Skin epidermis (tissue), 12 donors: ENCODE measurements around the gene DENND6A.

Source experiments
- H3K27ac ChIP-seq, 21 experiments: fragments of 200-600 bp; sonication (generic) in 11 of 21; one replicate each; pipeline ENCODE4 v1.5.0; 2020; ENCODE audit warnings: mild to moderate bottlenecking in 3 of 21, inconsistent platforms in 2 of 21, moderate library complexity in 2 of 21
- H3K4me3 ChIP-seq, 7 experiments: fragments of 200-600 bp; sonication (generic) in 2 of 7; one replicate each; pipeline ENCODE4 v1.5.0; 2020; ENCODE audit warnings: inconsistent platforms in 2 of 7, mild to moderate bottlenecking in 2 of 7, moderate library complexity in 1 of 7

DENND6A gene

GRCh38 chr3:57700737-57701136, 7.9 kb upstream of the DENND6A start:
- no peak overlapping the region for H3K27ac ChIP-seq
- H3K4me3 ChIP-seq = no peak overlapping the region

GRCh38 chr3:57699591-57699990, 6.7 kb upstream of the DENND6A start:
- Histone ChIP-seq H3K4me3 (no peak overlapping the region), H3K27ac (no peak overlapping the region)

- Histone ChIP-seq H3K27ac (no peak overlapping the region), H3K4me3 (no peak overlapping the region)
These were observed 4.0 kb upstream of the DENND6A start for GRCh38 chr3:57696801-57697321.

- no peak overlapping the region for H3K27ac ChIP-seq
These were observed 1.3 kb upstream of the DENND6A start for GRCh38 chr3:57694146-57694545.

GRCh38 chr3:57692133-57692395, 813 bp downstream of the DENND6A start:
- Histone ChIP-seq H3K27ac (peak overlapping the region in 20 of 21 experiments; percentile 53 to 99 (median 96)), H3K4me3 (peak overlapping the region; percentile 67 to 99 (median 85))

More at GRCh38 chr3:57694146-57694545, 1.3 kb upstream of the DENND6A start:
- H3K4me3 ChIP-seq = no peak overlapping the region

GRCh38 chr3:57691411-57692132, 1.3 kb downstream of the DENND6A start:
- peak overlapping the region in 20 of 21 experiments; percentile 53 to 99 (median 96) for H3K27ac ChIP-seq
- H3K4me3 ChIP-seq = peak overlapping the region; percentile 67 to 99 (median 85)

- H3K4me3 ChIP-seq = no peak overlapping the region
- H3K27ac ChIP-seq = peak overlapping the region in 2 of 21 experiments; percentile 1 to 42
These were observed 3.4 kb downstream of the DENND6A start for GRCh38 chr3:57689367-57690053.

GRCh38 chr3:57688291-57688690, 4.6 kb downstream of the DENND6A start:
- H3K4me3 ChIP-seq = no peak overlapping the region
- peak overlapping the region in 1 of 21 experiments; percentile 42 for H3K27ac ChIP-seq

- H3K27ac ChIP-seq = no peak overlapping the region
- H3K4me3 ChIP-seq = no peak overlapping the region
These were observed 9.6 kb downstream of the DENND6A start for GRCh38 chr3:57683286-57683685.

GRCh38 chr3:57682284-57682683, 10.6 kb downstream of the DENND6A start:
- H3K4me3 ChIP-seq = no peak overlapping the region
- H3K27ac ChIP-seq = no peak overlapping the region

- H3K27ac ChIP-seq = no peak overlapping the region
These were observed 11.2 kb downstream of the DENND6A start for GRCh38 chr3:57681691-57682090.

GRCh38 chr3:57680046-57680445, 12.8 kb downstream of the DENND6A start:
- Histone ChIP-seq H3K27ac (no peak overlapping the region), H3K4me3 (no peak overlapping the region)

More at GRCh38 chr3:57681691-57682090, 11.2 kb downstream of the DENND6A start:
- no peak overlapping the region for H3K4me3 ChIP-seq

GRCh38 chr3:57675530-57675929, 17.3 kb downstream of the DENND6A start:
- no peak overlapping the region for H3K27ac ChIP-seq
- H3K4me3 ChIP-seq = no peak overlapping the region

GRCh38 chr3:57673156-57673555, 19.7 kb downstream of the DENND6A start:
- Histone ChIP-seq H3K4me3 (no peak overlapping the region), H3K27ac (no peak overlapping the region)

- H3K27ac ChIP-seq = no peak overlapping the region
- H3K4me3 ChIP-seq = no peak overlapping the region
These were observed 22.3 kb downstream of the DENND6A start for GRCh38 chr3:57670543-57670942.

GRCh38 chr3:57661404-57661803, 31.5 kb downstream of the DENND6A start:
- Histone ChIP-seq H3K27ac (no peak overlapping the region), H3K4me3 (no peak overlapping the region)

- no peak overlapping the region for H3K4me3 ChIP-seq
- H3K27ac ChIP-seq = peak overlapping the region in 8 of 21 experiments; percentile 2 to 80 (median 58)
These were observed 33.0 kb downstream of the DENND6A start for GRCh38 chr3:57659806-57660439.

- no peak overlapping the region for H3K4me3 ChIP-seq
- peak overlapping the region in 18 of 21 experiments; percentile 2 to 80 (median 48) for H3K27ac ChIP-seq
These were observed 33.7 kb downstream of the DENND6A start for GRCh38 chr3:57659004-57659673.

- peak overlapping the region in 17 of 21 experiments; percentile 2 to 80 (median 50) for H3K27ac ChIP-seq
- H3K4me3 ChIP-seq = no peak overlapping the region
These were observed 34.3 kb downstream of the DENND6A start for GRCh38 chr3:57658536-57658935.

GRCh38 chr3:57655727-57656126, 37.1 kb downstream of the DENND6A start:
- H3K4me3 ChIP-seq = no peak overlapping the region
- no peak overlapping the region for H3K27ac ChIP-seq
